ENCODE results near the gene HPS1. TPM values are rescaled to one million over a fixed set of nuclear protein-coding genes. Genes with fewer than 3 reads are reported as not detected.

Gene HPS1
- total RNA-seq, 4 donors from 2014 or later: 23.3 to 63.9 (median 54.8) TPM

DNA sequence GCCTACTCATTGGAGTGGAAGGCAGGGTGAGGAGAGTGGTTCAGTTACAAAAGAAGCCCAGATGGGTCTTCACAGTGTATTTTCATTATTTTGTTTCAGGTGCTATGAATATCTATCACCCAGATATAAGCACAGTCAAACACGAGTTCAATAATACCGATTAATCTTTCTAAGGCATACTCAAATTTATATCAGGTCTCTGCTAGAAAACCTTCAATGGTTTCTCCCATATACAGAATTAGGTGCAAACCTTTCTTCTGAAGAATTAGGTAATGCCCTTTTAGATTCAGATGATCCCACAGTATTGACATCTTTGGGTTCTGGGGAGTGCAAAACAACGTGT lies 14.7 kb upstream of the HPS1 start:
- no peak overlapping the region for H3K4me3 ChIP-seq (ENCODE audit: low read depth, poor library complexity, severe bottlenecking)
- intact Hi-C loops (cut with DNase I; ENCODE audit: low total_unique reads): loop anchor here (10.0 kb wide), 1 partner anchor 783 kb away; no protein-coding TSS in a partner anchor
- TF ChIP-seq, protein P1, sequence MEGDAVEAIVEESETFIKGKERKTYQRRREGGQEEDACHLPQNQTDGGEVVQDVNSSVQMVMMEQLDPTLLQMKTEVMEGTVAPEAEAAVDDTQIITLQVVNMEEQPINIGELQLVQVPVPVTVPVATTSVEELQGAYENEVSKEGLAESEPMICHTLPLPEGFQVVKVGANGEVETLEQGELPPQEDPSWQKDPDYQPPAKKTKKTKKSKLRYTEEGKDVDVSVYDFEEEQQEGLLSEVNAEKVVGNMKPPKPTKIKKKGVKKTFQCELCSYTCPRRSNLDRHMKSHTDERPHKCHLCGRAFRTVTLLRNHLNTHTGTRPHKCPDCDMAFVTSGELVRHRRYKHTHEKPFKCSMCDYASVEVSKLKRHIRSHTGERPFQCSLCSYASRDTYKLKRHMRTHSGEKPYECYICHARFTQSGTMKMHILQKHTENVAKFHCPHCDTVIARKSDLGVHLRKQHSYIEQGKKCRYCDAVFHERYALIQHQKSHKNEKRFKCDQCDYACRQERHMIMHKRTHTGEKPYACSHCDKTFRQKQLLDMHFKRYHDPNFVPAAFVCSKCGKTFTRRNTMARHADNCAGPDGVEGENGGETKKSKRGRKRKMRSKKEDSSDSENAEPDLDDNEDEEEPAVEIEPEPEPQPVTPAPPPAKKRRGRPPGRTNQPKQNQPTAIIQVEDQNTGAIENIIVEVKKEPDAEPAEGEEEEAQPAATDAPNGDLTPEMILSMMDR (IDR thresholded peaks at IDR 0.05): no peak
- TF ChIP-seq POLR2A (IDR thresholded peaks at IDR 0.05): no peak
- WGBS, 2 donors: 89 to 93% methylated on average over 3 of the region's 3 CpGs
- DNase-seq (ENCODE audit: low spot score in 2 of 2): no peak

DNA sequence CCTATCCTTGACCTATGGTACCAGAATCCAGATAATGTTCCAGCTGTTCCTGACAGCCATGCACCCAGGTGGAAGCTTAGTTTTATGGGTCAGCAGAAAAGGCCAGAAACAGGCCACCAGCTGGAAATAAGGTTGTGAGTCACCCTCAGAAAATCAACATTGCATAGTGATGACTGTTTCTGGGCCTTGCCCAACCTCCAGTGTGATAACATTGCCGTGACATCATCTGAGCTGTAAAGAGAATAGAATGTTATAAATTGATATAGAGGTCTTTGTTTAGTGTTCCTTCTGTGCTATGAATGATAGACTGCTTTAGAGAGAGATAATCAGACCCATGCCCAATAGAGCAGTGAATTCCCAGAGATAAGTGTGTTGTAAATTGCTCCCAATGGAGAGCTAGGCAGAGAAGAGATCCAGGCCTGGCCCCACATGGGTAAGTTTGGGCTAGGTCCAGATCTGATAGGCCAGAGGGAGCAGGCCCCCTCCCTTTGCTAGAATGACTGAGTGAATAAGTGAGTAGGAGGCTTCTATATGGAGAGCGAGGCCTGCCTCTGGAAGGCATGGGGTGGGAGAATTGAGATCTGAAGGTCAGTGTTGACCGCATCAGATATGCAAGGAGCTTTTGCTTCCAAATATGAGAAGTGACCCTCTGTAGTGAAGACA lies 14.2 kb upstream of the HPS1 start:
- DNase-seq (ENCODE audit: low spot score in 2 of 2): no peak
- WGBS, 2 donors: 66 to 76% methylated on average over 3 of the region's 3 CpGs
- no peak overlapping the region for H3K4me3 ChIP-seq (ENCODE audit: low read depth, poor library complexity, severe bottlenecking)
- intact Hi-C loops (cut with DNase I; ENCODE audit: low total_unique reads): loop anchor here (10.0 kb wide), 1 partner anchor 784 kb away; no protein-coding TSS in a partner anchor
- TF ChIP-seq POLR2A (IDR thresholded peaks at IDR 0.05): no peak
- TF ChIP-seq, protein P1 (IDR thresholded peaks at IDR 0.05): no peak

DNA sequence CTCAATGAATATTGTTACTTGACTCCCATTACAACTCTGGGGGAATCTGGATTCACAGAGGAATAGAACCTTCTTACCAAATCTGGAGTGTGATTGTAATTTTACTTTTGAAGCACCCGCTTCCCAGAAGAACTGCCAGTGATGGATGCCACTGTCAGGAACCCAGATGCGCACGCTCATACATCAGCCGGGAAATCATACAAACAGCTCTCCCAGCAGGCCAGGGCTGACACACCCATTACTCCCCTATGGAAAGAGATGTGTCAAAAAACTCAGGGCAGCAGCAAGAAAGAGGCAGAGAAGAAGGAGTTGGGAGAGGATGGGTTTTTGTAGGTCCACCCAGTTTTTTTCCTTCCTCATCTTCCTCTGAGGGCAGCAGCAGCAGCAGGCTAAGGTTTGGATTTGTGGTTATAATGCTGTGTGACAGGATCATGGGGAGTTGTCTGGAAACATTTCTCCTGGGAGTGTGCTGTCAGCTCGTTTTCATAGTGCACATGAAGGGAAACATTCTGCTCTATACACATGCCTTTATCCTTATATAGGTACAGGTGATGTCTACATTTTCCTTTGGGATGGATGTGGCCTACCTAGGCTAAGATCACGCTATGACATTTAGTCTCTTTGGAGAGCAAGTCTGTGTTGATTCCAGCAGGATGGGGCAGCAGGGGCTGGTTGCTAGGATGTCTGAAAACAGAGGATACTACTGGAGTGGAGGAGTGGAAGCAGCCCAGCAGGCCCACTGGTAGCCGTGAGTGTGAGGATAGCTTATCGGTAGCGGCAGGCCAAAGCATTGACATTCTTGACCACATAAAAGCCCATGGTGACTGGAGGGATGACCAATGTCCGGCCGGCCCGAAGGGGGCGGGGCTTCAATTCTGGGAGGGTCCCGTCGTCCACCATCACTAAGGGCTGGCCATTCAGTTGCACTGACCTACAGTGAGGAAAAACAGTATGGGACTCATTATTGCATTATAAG lies 12.4 kb upstream of the HPS1 start:
- no peak for DNase-seq (ENCODE audit: low spot score in 2 of 2)
- 87% methylated on average over 14 to 15 of the region's 15 CpGs for WGBS, 2 donors
- TF ChIP-seq POLR2A (IDR thresholded peaks at IDR 0.05): no peak
- TF ChIP-seq, protein P1 (IDR thresholded peaks at IDR 0.05): no peak
- intact Hi-C loops (cut with DNase I; ENCODE audit: low total_unique reads): no loop called here
- no peak overlapping the region for H3K4me3 ChIP-seq (ENCODE audit: low read depth, poor library complexity, severe bottlenecking)

DNA sequence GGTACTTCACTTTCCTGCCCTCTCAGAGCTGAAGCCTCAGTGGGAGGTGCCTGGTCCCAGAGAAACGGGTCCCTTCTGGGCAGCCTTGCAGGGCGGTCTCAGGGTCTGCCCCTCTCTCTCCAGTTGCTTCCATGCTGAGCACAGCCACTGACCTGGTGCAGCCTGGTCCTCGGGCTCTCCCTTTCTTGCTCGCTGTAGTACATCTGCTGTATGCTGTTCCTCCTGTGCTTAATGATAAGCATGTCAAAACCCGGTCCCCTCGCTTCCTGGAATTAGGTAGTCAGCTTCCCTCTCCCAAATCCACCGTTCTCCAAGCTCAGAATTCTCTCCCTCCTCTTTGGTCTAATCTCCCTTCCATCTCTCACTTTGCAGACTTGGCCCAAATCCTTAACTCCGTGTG lies 11.0 kb upstream of the HPS1 start:
- WGBS, 2 donors: 34 to 43% methylated on average over 8 of the region's 8 CpGs
- intact Hi-C loops (cut with DNase I; ENCODE audit: low total_unique reads): no loop called here
- DNase-seq (ENCODE audit: low spot score in 2 of 2): no peak
- TF ChIP-seq POLR2A (IDR thresholded peaks at IDR 0.05): no peak
- TF ChIP-seq, protein P1 (IDR thresholded peaks at IDR 0.05): no peak
- no peak overlapping the region for H3K4me3 ChIP-seq (ENCODE audit: low read depth, poor library complexity, severe bottlenecking)

DNA sequence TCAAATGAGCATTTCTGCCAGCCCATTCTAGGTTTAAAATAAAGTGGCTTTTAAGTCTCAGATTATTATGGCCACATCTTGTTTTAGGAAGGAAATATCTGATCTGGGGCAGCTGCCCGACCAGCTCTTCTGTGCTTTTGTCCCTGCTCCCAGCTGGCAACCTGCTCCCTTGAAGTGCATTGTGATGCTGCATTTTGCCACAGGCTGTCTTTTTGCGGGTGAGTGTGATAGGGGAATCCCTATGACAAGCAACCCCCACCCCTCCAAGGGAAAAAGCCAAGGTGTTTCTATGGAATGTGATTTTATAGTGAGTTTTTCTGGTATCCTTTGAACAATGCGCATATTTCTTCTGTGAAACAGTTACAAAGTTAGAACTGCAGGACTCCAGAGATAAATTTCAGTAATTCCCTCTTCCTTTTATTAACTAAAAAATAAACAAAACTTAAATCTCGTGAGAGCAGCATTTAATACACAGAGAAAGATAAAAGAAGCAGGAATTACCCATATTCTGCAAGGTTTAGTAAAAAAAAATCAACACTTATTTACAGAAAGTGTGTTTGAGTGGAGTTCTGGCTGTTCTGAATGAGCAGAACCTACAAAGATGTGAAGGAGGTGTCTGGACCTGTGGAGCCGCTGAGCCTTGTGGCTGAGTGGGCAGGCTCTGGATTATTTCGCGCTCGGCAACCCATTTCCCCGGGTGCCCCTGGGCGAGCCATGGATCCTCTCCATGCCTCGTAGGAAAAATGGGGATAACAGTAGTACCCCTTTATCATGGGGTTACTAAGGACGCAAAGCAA lies 10.1 kb upstream of the HPS1 start:
- intact Hi-C loops (cut with DNase I; ENCODE audit: low total_unique reads): no loop called here
- TF ChIP-seq POLR2A (IDR thresholded peaks at IDR 0.05): no peak
- TF ChIP-seq, protein P1 (IDR thresholded peaks at IDR 0.05): no peak
- WGBS, 2 donors: 64 to 65% methylated on average over 12 of the region's 12 CpGs

More for the DNA sequence above, 10.1 kb upstream of the HPS1 start:
- DNase-seq (ENCODE audit: low spot score in 2 of 2): no peak
- H3K4me3 ChIP-seq (ENCODE audit: low read depth, poor library complexity, severe bottlenecking): no peak overlapping the region
